HEK293 (cell line): ENCODE data around the gene RIMS4.

Source experiments
- CTCF ChIA-PET: fragments of 350-600 bp; formaldehyde crosslinking; extraction: SDS; loops from one replicate; lab custom pipeline; 2021; ENCODE audit warnings: antibody characterized with exemption; lab: Yijun Ruan, JAX
- POLR2A ChIA-PET: fragments of 300-600 bp; formaldehyde crosslinking; extraction: SDS; loops from one replicate; lab custom pipeline; 2020; ENCODE audit warnings: antibody characterized with exemption, inconsistent platforms; lab: Yijun Ruan, JAX
- H3K27ac ChIP-seq: fragments of 200-500 bp; sonication (Bioruptor generic); 2 replicates; pipeline ENCODE4 v1.5.1; 2014; ENCODE audit warnings: low read depth, low read length, control low read depth, inconsistent platforms; ENCODE audit errors: extremely low read depth
- H3K36me3 ChIP-seq, 2 experiments: fragments of 200-500 bp in 1 of 2; sonication (Bioruptor generic) in 1 of 2; 1 replicate in 1 of 2; 2 replicates in 1 of 2; pipeline ENCODE4 v1.5.1; 2014 to 2017; ENCODE audit warnings: inconsistent platforms in 2 of 2, low read length in 2 of 2; ENCODE audit not compliant: control insufficient read depth in 2 of 2, insufficient read depth in 1 of 2
- H3K4me1 ChIP-seq: fragments of 200-500 bp; sonication (Bioruptor generic); 2 replicates; pipeline ENCODE4 v1.5.1; 2014; ENCODE audit warnings: mild to moderate bottlenecking, low read length, inconsistent platforms; ENCODE audit not compliant: control insufficient read depth, insufficient read depth
- H3K4me3 ChIP-seq: 2 replicates; pipeline ENCODE4 v1.5.1; 2011; ENCODE audit warnings: low read depth, mild to moderate bottlenecking, control low read depth, low read length, moderate library complexity
- H3K9me3 ChIP-seq: fragments of 200-500 bp; sonication (Bioruptor generic); 2 replicates; pipeline ENCODE4 v1.5.1; 2014; ENCODE audit warnings: low read depth, low read length, inconsistent platforms; ENCODE audit not compliant: control insufficient read depth, insufficient read depth
- FEZF1 ChIP-seq: fragments of 450-650 bp; formaldehyde crosslinking; IDR thresholded peaks from 2 replicates; pipeline ENCODE4 v1.5.1; 2016; ENCODE audit warnings: missing biosample characterization, missing genetic modification characterization
- MEIS1 ChIP-seq: sonication (generic); formaldehyde crosslinking; IDR thresholded peaks from 2 replicates; pipeline ENCODE4 v1.8.1; 2022; ENCODE audit warnings: missing genetic modification reagents, mild to moderate bottlenecking, borderline replicate concordance
- PRDM2 ChIP-seq: fragments of 450-650 bp; formaldehyde crosslinking; IDR thresholded peaks from 2 replicates; pipeline ENCODE4 v1.5.1; 2016; ENCODE audit warnings: missing biosample characterization, missing genetic modification characterization, borderline replicate concordance
- SALL2 ChIP-seq: fragments of 450-650 bp; formaldehyde crosslinking; IDR thresholded peaks from 2 replicates; pipeline ENCODE4 v1.5.0; 2017; ENCODE audit warnings: missing biosample characterization, mild to moderate bottlenecking, missing genetic modification characterization, borderline replicate concordance
- SCRT2 ChIP-seq: fragments of 450-650 bp; formaldehyde crosslinking; IDR thresholded peaks from 2 replicates; pipeline ENCODE4 v1.5.1; 2016; ENCODE audit warnings: missing biosample characterization, missing genetic modification characterization
- SP2 ChIP-seq: fragments of 450-650 bp; formaldehyde crosslinking; IDR thresholded peaks from 2 replicates; pipeline ENCODE4 v1.5.1; 2016; ENCODE audit warnings: missing biosample characterization, missing genetic modification characterization
- SP3 ChIP-seq: fragments of 450-650 bp; formaldehyde crosslinking; IDR thresholded peaks from 2 replicates; pipeline ENCODE4 v1.5.1; 2016; ENCODE audit warnings: missing biosample characterization, missing genetic modification characterization
- ZBTB17 ChIP-seq: fragments of 450-650 bp; formaldehyde crosslinking; IDR thresholded peaks from 2 replicates; pipeline ENCODE4 v1.5.1; 2016; ENCODE audit warnings: missing biosample characterization, missing genetic modification characterization
- ZNF214 ChIP-seq: fragments of 450-650 bp; formaldehyde crosslinking; IDR thresholded peaks from 2 replicates; pipeline ENCODE4 v1.5.1; 2017; ENCODE audit warnings: missing biosample characterization, mild to moderate bottlenecking, missing genetic modification characterization, borderline replicate concordance
- ZNF24 ChIP-seq: fragments of 450-650 bp; formaldehyde crosslinking; IDR thresholded peaks from 2 replicates; pipeline ENCODE4 v1.5.1; 2016; ENCODE audit warnings: missing biosample characterization, missing genetic modification characterization
- ZNF335 ChIP-seq: fragments of 450-650 bp; formaldehyde crosslinking; conservative IDR thresholded peaks from 2 replicates; pipeline ENCODE4 v1.5.1; 2016; ENCODE audit warnings: missing biosample characterization, missing genetic modification characterization
- ZNF501 ChIP-seq: fragments of 450-650 bp; formaldehyde crosslinking; IDR thresholded peaks from 2 replicates; pipeline ENCODE4 v1.5.1; 2016; ENCODE audit warnings: missing biosample characterization, missing genetic modification characterization
- ZNF518A ChIP-seq: fragments of 450-650 bp; formaldehyde crosslinking; conservative IDR thresholded peaks from 2 replicates; pipeline ENCODE4 v1.5.1; 2016; ENCODE audit warnings: low read depth, missing biosample characterization, missing genetic modification characterization
- ZNF664 ChIP-seq: fragments of 450-650 bp; formaldehyde crosslinking; IDR thresholded peaks from 2 replicates; pipeline ENCODE4 v1.5.1; 2016; ENCODE audit warnings: missing biosample characterization, missing genetic modification characterization
- ZNF76 ChIP-seq: fragments of 450-650 bp; formaldehyde crosslinking; IDR thresholded peaks from 2 replicates; pipeline ENCODE4; 2016; ENCODE audit warnings: low read depth, missing biosample characterization, missing genetic modification characterization, borderline replicate concordance
- ZSCAN23 ChIP-seq: fragments of 450-650 bp; formaldehyde crosslinking; IDR thresholded peaks from 2 replicates; pipeline ENCODE4 v1.5.1; 2016; ENCODE audit warnings: missing biosample characterization, missing genetic modification characterization
- TF ChIP-seq, protein P1 (sequence below): fragments of 450-650 bp; formaldehyde crosslinking; IDR thresholded peaks from 2 replicates; pipeline ENCODE4 v1.5.1; 2017; ENCODE audit warnings: missing biosample characterization, missing genetic modification characterization

The RIMS4 gene

GRCh38 chr20:44738813-44739477 is 71.4 kb downstream of the RIMS4 start:
- no peaks in the 10 kb centered on the region for H3K4me1 ChIP-seq
- H3K4me3 ChIP-seq = no peak overlapping the region
- ChIA-PET POLR2A (no interaction called here), CTCF (interaction anchor here (1.0 to 3.6 kb wide), 3 partner anchors 8 to 128 kb away, joined by 3 to 21 read pairs (median 12); no protein-coding TSS in a partner anchor)
- H3K36me3 ChIP-seq = no peaks in the 10 kb centered on the region
- peak; percentile 52 for TF ChIP-seq ZNF335
- 0 out of 2 replicates have a peak, but pooled peaks have one; percentile 21 for TF ChIP-seq SP3 (tag by site-specific recombination)
- 0 out of 2 replicates have a peak, but pooled peaks have one; percentile 16 for TF ChIP-seq SP2 (tag by site-specific recombination)
- peak; percentile 96 for TF ChIP-seq FEZF1 (tag by site-specific recombination)
- TF ChIP-seq ZNF76 (tag by site-specific recombination) = peak; percentile 78; the same call in 1 of the 2 replicates
- TF ChIP-seq ZNF24 = no peak
- no peak for TF ChIP-seq ZSCAN23 (tag by site-specific recombination)
- TF ChIP-seq ZBTB17 (tag by site-specific recombination) = peak; percentile 91
- TF ChIP-seq SALL2 (tag by site-specific recombination) = no peak
- peak; percentile 36; the same call in 1 of the 2 replicates for TF ChIP-seq ZNF518A (tag by site-specific recombination)
- TF ChIP-seq, all 188 proteins: peak for 7
- no peaks in the 10 kb centered on the region for H3K9me3 ChIP-seq
- H3K27ac ChIP-seq = no peak overlapping the region

DNA sequence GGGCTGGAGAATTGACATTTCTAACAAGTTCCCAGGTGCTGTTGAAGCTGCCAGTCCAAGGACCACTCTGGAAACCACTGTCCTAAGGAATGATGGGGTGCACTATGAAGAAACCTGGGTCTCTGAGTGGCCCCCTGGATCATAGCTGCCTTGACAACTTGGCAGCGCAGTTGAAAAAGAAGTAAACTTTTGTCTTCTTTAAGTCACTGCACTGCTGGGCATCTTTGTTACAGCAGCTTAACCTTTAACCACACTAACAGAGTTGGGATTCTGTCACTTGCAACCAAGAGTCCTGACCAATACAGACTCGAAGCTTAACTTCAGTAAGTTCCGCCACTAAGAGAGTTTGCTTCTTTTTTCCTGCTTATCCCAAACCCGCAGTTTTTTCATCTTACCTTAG is 73.2 kb downstream of the RIMS4 start:
- Histone ChIP-seq H3K36me3 (no peaks in the 10 kb centered on the region), H3K4me1 (no peaks in the 10 kb centered on the region), H3K27ac (no peak overlapping the region), H3K4me3 (no peak overlapping the region), H3K9me3 (no peaks in the 10 kb centered on the region)
- ChIA-PET CTCF (interaction anchor here (0.8 to 3.6 kb wide), 4 partner anchors 10 to 130 kb away, joined by 5 to 21 read pairs (median 8); no protein-coding TSS in a partner anchor), POLR2A (no interaction called here)
- no peak for TF ChIP-seq SCRT2 (tag by site-specific recombination)

GRCh38 chr20:44736170-44737021 is 74.0 kb downstream of the RIMS4 start:
- no peak overlapping the region for H3K4me3 ChIP-seq
- CTCF ChIA-PET = interaction anchor here (0.8 to 3.6 kb wide), 4 partner anchors 11 to 131 kb away, joined by 5 to 21 read pairs (median 8); no protein-coding TSS in a partner anchor
- no peaks in the 10 kb centered on the region for H3K36me3 ChIP-seq
- no peak overlapping the region for H3K27ac ChIP-seq
- H3K9me3 ChIP-seq = no peaks in the 10 kb centered on the region
- POLR2A ChIA-PET = no interaction called here
- H3K4me1 ChIP-seq = no peaks in the 10 kb centered on the region
- TF ChIP-seq MEIS1 (CRISPR knock-in tag) (no peak), PRDM2 (tag by site-specific recombination) (no peak), ZNF664 (no peak), ZNF214 (no peak), ZNF501 (tag by site-specific recombination) (no peak)
- TF ChIP-seq, protein P1, sequence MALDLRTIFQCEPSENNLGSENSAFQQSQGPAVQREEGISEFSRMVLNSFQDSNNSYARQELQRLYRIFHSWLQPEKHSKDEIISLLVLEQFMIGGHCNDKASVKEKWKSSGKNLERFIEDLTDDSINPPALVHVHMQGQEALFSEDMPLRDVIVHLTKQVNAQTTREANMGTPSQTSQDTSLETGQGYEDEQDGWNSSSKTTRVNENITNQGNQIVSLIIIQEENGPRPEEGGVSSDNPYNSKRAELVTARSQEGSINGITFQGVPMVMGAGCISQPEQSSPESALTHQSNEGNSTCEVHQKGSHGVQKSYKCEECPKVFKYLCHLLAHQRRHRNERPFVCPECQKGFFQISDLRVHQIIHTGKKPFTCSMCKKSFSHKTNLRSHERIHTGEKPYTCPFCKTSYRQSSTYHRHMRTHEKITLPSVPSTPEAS = no peak
